GM19468 (cell line): Measurements from ENCODE around the gene SDHB.

ENCODE experiments used
- ATAC-seq: cut with Tn5 transposase; IDR thresholded peaks from one replicate; pipeline ENCODE4 v1.9.1; 2021; ENCODE audit warnings: mild to moderate bottlenecking, moderate library complexity, moderate number of reproducible peaks; ENCODE audit not compliant: unreplicated experiment; ENCODE audit errors: extremely low read depth

SDHB gene

GRCh38 chr1:16992675-16993074 is 61.2 kb downstream of the SDHB start:
- no peak for ATAC-seq

- ATAC-seq = no peak
Measured at GRCh38 chr1:16992102-16992501, 61.7 kb downstream of the SDHB start.

DNA sequence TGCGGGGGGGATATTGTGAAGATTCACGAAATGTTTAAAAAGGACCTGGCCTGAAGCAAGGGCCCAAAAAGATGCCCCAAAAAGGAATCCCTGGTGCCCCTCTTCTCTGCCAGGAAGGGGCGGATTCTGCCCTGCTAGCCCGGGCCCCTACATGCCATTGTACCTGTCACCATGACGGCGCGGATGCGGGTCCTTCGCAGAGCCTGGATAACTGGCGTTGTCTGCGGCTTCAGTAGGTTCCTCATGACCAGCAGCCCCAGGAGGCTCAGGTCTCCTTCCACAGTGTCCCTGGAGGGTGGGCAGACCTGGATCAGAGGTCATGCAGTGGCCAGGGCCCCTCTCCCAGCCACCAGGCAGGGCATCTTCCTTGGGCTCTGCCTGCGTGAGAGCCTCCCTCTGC is 62.3 kb downstream of the SDHB start:
- ATAC-seq = no peak

DNA sequence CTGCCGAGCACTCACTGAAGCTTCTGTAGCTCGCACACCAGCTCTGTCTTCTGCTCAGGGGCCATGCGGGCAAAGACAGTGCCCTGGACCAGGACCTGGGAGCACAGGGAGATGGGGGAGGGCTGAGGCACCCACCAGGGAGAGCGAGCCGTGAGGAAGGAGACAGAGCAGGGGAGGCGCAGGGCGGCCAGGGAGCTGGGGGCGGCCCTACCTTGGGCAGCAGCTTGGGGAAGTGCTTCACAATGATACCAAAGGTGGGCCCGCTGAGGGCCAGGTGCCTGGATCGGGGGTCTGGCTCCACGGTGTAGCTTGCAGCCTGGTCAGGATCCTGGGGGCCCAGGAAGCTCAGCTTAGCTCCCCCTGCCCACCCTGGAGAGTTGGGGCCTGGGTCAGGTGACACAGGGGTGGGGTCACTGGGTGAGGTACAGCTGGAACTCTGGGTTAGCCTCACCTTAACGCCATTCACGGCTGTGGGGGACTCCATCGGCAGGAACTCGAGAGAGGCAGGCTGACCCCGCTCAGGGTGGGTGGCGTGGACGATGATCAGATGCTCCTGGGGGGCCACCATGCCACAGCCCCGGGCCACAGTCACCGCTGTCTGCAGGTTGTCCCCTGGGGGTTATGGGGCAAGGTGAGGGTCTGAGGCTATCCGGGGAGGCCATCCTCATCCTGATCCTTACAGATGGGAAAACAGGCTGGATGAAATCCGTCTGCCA is 64.0 kb downstream of the SDHB start:
- ATAC-seq = no peak

DNA sequence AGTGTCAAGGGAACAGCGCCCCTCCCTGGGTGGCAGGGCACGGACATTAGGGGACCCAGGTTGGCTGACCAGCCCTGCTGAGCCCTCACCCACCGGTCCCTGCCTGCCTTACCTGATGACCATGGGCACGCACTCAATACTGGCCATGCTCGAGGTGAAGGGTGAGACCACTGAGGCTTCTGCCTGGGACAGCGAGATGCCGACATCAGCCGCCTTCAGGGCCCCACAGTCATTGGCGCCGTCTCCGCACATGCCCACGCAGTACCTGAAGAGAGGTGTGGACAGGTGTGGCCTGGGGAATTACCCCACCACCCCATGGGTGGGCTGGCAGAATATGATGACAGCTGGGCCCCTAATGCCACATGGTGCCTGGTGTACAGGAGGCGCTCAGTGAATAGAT is 65.6 kb downstream of the SDHB start:
- no peak for ATAC-seq

GRCh38 chr1:16986962-16987361 is 66.9 kb downstream of the SDHB start:
- no peak for ATAC-seq

DNA sequence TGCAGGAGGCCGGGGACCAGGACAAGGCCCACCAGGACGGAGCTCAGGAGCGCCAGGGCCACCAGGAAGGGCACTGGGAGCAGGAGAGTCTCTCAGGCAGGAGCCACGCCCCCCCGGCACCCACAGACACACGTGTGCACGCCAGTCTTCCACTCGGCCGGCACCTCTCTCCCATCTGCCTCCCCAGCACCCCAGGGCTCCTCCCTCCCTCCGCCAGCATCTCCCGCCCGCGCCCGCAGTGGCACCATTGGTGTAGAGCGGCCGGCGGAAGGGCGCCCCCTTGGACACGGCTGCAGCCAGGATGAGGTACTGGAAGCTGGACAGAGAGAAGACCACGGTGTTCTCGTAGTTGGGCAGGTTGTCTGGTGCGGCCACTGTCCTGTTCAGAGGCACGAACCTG is 67.3 kb downstream of the SDHB start:
- ATAC-seq = no peak

- no peak for ATAC-seq
Measured at GRCh38 chr1:16986113-16986512, 67.7 kb downstream of the SDHB start.

DNA sequence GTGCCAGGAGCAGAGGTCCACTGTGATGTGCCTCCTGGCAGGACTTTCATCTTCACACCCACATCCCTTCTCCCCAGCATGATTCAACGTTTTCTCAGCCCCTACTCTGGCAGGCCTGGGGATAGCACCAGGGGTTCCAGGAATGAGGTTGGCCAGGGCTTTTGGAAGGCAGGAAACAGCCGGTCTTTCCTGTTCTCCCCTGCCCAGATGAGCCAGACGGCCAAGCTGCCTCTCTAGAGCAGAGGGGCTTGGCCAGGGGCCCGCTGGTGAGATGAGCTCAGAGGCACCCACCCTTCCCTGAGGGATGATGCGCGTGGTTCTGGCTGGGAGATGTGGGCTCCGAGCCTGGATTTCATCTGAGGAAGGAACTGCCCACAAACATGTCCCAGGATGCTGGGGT is 69.1 kb downstream of the SDHB start:
- no peak for ATAC-seq

- no peak for ATAC-seq
Measured at GRCh38 chr1:16983649-16984048, 70.2 kb downstream of the SDHB start.

GRCh38 chr1:16982902-16983301 is 70.9 kb downstream of the SDHB start:
- ATAC-seq = no peak

- ATAC-seq = no peak
Measured at GRCh38 chr1:16981269-16981849, 72.5 kb downstream of the SDHB start.

DNA sequence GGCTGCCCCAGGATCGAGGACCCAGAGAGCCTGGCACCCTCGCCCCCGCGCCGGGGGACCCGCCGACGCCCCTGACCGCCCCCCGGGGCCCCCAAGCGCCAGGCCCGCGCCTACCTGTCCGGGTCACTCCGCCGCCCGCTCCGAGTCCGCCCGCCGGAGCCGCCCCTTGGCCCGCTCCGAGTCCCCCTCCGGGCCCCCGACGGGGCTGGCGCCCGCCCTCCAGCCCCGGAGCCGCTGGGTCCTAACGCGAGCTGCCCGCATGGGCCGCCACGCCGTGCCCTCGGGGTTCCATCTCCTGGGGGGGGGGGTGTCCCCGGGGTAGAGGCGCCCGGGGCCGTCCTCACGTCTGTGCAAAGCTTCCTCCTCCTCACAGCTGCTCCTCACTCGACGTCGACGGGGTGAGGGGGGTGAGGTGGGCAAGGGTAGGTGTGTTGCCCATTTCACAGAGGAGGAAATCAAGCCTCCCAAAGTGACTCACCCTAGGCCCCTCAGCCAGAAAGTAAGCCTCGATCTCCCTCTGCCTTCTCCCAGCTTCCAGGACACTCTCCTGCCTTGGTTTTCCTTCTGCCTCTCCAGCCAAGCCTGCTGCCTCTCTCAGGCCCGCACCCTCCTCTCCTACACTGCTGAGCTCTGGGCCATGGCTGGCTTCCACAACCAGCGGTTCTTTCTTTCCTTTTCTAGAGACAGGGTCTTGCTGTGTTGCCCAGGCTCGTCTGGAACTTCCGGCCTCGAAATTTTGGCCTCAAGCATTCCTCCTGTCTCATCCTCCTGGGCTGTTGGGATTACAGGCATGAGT is 73.2 kb downstream of the SDHB start, which contains the start of gene MFAP2:
MFAP2 (minus strand) TSS at position 148 of the 796 bp plus-strand sequence. CDS start 2,347 bp downstream, outside the sequence.
- ATAC-seq = no peak

GRCh38 chr1:16979475-16980327 is 74.1 kb downstream of the SDHB start:
- no peak for ATAC-seq

GRCh38 chr1:16978567-16979474 is 75.0 kb downstream of the SDHB start:
- no peak for ATAC-seq

DNA sequence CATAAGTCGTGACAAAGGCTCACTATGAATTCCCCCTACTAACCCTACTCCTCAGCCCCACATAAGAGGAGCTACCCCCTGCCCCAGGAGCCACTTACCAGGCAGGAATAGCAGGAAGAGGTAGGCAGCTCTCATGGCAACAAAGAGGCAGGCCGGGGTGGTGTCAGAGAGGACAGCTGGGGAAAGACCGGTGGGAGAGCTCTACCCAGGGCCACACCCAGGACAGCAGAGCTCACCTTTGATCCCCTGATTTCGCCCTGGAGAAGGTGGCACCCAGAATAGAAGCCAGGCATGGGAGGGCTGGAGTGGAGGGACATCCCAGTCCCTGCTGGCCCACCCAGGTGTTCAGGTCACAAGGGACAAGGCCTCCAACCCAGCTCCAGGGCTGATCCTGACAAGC is 75.7 kb downstream of the SDHB start:
- ATAC-seq = no peak

- no peak for ATAC-seq
Measured at GRCh38 chr1:16977377-16977776, 76.5 kb downstream of the SDHB start.

- ATAC-seq = no peak
Measured at GRCh38 chr1:16976966-16977365, 76.9 kb downstream of the SDHB start.

- no peak for ATAC-seq
Measured at GRCh38 chr1:16975838-16976237, 78.0 kb downstream of the SDHB start.
